GM21381 (cell line): ENCODE results near the gene RAB17.

ENCODE experiments used
- ATAC-seq: cut with Tn5 transposase; IDR thresholded peaks from one replicate; pipeline ENCODE4 v1.9.1; 2021; ENCODE audit warnings: mild to moderate bottlenecking, moderate library complexity; ENCODE audit not compliant: unreplicated experiment

RAB17 gene

DNA sequence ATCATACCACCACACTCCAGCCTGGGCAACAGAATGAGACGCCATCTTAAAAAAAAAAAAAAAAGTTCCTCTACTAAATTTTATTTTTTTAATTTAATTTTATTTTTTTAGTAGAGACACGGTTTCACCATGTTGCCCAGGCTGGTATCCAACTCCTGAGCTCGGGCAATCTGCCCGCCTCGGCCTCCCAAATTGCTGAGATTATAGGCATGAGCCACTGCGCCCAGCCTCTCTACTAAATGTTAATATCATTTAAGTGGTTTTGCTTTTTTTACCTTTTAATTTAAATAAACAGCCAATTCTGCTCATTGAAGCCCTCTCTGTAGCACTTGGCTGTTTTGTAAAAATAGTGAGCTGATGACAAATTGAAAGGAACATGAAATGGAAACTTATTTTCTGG, 9.2 kb downstream of the RAB17 start:
- no peak for ATAC-seq

DNA sequence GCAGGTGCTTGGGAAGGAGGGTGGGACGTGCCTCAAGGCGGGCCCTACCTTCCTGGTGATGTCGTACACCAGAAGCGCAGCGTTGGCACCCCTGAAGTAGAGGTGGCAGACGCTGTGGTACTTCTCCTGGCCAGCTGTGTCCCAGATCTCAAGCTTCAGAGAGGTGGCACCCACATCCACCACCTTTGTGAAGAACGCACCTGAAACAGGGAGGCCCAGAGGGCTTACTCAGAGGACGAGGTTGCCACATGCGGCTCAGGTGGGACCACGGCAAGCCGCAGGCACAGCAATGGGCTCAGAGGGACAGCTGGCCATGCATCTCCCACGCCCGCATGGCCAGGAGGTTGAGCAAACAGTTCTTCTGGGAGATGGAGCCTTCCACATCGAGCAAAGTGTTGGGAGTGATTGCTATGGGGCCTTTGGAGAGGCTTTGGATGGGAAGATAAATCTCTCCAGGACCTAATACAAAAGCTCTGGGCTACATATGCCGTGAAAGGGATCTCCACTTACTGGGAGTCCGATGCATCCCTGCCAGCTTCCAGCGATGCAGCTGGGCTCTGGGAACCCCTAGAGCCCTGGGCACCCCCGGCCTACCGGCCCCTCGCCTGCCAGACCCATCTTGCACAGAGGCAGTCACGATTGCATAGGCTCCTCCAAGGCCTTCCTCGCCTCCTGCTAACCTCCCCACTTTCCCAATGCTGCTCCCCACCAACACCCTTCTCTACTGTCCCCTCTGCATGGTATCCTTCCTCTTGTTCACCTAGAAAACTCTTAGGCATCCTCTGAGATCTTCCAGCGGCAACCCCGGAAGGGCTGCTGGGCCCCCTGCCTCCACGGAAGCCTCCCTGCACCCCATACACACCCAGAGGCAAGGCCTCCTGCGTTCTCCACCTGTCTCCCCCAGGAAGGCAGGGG, 12.3 kb downstream of the RAB17 start:
- no peak for ATAC-seq

DNA sequence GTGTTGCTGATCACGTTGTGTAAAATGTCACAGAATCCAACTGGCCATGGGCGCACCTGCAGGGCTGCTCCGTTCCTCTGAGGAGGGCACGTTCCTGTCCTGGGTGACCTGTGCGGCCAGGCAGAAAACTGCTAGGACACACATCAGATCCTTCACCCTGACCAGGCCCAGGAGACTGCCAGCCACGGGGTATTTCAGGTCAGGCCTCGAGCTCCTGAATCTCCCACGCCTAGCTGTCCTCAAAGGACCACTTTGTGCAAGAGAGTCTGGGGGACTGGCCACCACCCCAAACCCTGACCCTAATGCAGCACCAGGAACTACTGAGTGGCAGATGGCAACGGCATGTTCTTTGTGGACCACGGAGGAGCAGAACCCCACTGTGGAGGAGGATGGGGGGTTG, 13.1 kb downstream of the RAB17 start:
- ATAC-seq, result no peak

DNA sequence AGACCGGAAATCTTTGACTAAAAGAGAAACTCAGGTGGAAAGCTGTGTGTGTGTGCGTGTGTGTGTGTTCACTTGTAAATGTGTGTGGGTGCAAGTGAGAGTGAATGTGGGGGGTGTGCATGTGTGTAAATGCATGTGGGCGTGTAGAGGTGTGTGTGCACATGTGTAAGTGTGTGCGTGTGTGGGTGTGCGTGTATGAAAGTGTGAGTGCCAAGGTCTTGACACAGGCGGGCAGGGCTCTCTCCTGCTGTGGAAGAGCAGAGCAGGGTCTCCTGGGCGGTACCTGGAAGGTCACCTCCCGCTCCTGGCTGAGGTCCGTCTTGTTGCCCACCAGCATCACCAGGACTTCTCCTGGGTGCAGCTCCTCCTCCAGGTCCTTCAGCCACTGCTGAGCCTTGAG, 13.6 kb downstream of the RAB17 start:
- ATAC-seq, result no peak

DNA sequence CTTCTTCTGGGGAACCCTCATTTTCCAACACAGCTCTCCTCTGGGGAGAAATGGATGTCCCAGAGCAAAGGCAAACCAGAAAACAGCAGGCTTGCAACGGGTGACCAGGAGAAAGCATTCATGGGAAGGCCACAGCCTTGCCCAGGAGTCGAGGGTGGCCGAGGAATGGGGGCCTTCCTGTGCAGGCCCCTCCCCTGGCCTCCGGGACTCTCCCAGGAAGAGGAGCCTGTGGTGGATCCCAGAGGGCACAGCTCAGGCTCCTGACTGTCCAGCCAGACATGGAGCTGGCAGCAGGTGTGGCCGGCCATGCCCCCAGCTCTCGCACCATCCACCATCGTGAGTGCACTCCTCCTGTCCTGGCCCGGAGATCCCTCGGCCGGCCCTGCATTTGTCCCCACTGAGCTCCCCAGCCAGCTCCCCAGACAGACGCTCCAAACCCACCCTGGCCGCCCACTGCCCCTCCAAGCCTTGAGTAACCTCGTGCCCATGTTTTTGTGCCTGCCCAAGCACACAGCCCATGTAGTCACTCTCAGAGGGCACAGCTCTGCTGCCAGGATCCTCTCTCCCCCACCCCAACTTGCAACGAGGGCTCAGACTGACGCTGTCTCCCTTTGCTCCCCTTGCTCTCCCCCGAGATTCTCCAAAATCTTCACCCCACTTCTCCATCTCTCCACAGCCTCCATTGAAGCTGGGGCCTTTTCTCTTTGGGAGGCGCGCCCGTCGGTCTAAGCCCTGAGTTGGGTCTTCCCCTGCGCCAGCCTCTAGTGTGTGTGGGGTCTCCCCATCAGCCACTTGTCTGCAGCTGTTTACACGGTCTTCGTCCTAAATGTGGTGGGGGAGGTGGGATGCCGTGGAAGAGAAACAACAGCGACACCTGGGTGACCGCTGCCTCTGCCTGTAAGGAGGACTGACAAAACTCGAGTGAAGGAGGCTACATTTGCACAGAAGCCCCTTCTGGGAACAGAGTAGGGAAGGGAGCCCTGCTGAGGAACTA, 14.4 kb downstream of the RAB17 start:
- ATAC-seq, result no peak

DNA sequence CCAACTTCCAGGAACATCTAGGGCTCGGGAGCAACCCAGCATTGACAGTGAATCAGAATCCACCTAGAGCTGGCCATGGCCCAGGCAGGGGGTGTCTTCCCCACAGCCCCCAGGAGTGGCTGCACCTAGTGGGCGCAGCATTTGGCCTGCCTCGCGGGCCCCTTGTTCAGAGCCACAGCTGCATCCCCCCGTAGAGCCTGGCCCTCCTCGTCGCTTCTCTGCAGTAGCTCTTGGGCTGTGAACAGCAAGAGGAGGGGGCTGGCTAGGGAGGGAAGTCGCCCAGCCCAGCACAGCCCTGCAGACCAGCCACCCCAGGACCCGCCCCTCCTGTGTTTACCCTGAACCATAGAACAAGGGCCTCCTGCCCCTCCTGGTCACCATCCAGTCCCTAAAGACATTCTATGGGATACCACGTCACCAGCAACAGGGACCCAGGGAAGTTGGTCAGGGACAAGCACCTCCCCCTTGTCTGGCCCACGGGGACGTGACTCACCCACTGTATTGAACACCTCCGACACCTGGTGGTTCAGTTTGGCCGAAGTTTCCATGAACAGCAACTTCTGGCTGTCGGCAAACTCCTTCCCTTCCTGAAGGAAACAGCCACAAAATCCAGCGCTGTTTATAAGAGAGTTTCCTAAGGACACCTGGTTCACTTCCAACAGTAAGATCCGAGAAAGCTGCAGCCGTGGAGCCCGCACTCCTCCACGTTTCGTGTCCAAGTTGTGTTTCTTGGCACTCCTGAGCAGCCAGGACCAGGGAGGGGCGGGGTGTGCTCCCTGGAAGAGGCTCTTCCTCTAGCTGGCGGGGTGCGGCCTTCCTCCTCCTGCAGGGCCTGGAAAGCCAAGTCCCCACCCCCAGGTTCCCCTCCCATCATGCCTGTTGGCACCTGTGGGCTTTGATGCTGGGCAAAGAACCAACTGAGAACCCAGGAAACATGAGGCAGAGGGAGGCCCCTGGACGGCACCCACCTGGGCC, 15.4 kb downstream of the RAB17 start:
- ATAC-seq, result no peak

DNA sequence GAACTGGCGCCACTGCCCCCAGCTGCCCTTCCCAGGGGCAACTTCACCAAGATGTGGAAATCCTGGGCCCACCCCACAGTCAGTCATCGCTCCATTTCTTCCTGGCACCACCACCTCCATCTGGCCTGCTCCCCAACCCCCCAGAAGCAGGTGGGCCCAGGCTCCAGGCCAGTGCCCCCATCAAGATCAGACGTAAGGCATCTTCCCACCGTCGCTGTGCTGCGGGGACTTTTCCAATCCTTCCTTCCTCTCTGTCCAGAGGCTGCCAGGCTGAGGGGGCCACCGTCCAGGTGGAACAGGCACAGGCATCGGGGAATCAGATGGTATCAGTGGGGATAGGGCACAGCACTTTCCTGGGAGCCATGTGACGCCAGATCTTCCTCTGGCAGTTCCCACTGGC, 16.1 kb downstream of the RAB17 start:
- ATAC-seq, result no peak

DNA sequence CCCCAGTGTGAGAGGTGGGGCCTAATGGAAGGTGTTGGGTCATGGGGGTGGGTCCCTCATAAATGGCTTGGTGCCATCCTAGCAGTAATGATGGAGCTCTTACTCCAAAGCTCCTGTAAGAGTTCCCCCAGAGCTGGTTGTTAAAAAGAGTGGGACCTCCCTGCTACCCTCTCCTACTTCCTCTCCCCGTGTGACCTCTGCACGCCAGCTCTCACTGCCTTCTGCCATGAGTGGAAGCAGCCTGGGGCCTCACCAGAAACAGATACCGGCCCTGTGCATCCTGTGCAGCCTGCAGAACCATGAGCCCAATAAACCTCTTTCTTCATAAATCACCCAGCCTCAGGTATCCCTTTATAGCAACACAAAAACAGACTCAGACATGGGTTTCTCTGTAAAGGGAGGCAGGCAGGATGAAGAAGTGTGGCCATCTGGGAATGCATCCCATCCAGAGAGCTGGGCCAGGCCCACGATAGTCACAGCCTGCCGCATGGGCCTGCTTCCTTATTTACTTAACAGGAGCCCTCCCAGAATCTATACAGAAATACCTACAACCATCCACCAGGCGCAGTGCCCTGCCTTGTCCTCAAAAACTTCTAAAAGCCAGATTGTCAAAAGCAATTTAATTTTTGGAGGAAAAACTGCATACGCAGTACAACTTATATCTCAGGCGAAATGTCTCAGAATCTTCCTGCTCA, 16.7 kb downstream of the RAB17 start:
- no peak for ATAC-seq

DNA sequence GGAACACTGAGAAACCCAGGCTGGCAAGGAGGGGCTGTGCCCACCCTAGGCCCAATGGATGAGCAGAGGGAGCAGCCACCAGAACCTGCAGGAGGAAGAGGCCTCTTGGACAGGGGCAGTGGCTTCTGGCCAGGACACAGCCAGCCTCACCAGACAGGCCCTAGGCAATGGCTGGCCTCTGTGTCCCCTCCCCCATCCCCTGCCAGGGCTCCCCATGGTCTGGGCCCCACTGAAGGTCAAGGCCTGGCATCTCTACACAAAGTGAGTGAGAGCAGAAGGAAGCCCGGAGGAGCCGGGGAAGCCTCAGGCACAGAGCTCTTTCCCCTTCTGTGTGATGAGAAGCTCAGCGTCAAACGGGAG, 17.8 kb downstream of the RAB17 start:
- ATAC-seq, result no peak

DNA sequence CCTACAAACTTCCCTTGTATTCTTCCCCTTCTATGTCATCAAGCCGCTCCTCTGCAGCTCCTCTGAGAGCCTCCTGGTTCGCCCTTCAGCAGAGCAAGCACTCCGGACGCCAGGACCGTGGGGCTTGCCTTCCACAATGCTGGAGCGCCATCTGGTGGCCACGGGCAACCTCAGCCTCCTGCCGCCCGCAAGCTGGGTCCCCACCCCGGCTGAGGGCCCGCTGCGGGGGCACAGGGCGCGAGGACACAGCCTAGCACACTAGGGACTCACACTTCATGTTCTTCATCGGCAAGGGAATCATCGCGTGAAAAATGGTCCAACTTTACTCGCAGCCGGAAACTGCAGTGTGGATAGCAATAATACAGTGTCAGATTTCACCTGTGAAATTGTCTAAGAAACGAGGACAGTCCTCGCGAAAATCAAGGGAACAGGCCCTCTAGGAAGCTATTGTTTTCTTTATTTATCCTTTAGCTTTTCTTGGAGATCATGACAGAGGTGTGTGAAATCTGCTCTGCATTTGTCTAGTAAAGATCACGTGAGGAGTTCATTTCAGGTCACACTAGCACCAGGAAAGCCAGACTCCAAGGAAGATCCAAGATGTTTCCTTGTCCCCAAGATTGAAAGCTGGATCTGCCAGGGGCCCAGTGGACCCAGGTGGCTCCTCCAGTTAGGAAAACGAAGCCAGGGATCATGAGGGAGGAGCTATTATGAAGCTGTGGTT, 18.4 kb downstream of the RAB17 start:
- peak; percentile 91 for ATAC-seq

DNA sequence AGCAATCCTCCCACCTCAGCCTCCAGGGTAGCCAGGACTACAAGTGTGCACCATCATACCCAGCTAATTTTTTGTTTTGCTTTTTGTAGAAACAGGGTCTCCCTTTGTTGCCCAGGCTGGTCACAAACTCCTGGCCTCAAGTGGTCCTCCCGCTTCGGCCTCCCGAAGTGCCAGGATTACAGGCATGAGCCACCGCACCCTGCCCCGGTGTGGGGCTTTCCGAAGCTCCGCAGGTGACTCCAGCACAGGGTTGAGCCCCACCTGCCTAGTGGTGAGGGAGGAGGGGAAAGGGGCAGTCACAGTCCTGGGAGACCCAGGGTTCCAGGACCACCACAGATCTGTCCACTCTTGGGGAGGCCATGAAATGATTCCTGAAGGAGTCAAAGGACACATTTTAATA, 19.0 kb downstream of the RAB17 start:
- no peak for ATAC-seq

DNA sequence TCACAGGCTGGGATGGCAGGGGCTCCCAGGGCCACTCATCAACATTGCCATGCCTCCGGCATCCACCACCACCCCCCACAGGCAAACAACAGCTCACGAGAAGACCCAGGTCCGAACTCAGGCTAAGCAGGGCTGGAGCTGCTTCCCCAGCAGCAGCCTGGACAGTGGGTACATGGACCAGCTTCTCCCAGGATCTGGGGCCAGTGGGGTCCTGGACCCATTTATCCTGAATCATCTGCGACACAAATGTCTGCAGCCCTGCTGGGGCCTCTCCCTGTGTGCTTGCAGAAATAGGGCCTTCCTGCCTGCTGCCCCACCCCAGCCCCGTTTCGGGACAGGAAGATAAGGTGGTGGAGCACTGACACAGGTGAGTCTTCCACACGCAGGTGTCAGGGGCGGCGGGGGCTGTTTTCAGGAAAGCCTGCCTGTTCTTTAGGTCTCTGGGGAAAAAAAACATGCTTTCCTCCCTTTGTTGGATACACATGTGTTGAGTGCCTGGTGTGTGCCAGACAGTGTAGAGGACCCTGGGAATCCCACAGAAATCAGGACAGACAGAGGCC, 19.7 kb downstream of the RAB17 start:
- no peak for ATAC-seq

DNA sequence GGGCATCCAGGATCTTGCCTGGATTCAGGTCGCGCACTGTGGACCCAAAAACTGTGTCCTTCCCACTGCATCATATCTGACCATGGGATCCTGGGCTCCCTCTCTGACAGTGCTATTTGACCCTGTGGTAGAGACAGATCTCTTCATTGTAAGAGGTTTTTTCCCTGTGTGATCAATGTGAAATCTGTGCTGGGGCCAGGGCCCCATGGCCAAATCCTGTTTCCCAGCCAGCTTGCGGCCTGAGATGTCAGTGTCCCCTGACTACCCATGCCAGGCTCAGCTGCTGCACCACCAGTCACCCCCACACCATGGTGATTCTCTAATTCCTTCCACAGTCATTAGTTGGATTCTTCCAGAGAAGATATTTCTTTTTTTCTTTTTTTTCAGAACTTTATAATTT, 20.6 kb downstream of the RAB17 start:
- ATAC-seq, result no peak

DNA sequence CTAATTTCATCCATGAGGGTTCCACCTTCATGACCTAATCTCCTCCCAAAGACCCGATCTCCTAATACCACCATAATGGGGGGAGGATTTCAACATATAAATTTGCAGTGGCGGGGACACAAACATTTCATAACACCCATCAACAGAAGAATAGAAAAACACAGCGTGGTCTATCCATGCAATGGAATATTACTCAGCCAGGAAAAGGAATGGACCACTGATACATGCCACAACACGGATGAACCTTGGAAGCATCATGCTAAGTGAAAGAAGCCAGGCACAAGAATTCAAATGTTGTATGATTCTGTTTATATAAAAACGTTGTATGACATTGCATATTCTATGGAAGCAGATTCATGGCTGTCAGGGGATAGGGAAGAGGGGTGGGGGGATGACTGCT, 21.5 kb downstream of the RAB17 start:
- ATAC-seq, result no peak

DNA sequence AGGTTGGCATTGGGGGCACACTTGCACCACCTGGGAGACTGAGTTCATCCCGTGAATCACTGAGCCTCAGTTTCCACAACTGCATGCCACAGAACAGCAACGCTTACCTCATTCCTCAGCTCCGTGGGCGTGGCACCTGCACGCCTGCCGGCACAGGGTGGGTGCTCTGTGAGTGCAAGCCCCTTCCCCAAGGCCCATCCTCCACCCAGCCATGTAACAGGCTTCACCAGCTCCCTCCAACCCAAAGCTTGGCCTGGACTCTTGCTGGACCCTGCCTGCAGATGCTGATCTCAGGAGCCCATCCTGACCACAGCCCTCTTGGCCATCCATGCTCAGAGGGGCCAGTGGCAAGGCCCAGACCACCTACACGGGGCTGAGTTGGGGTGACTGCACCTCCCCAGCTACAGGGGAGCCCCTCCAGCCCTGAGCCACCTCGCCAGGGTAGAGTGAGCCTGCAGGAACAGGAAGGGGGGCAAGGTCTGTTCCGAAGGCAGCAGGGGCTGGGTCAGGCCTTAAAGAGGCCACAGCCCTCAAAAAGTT, 22.3 kb downstream of the RAB17 start:
- no peak for ATAC-seq

DNA sequence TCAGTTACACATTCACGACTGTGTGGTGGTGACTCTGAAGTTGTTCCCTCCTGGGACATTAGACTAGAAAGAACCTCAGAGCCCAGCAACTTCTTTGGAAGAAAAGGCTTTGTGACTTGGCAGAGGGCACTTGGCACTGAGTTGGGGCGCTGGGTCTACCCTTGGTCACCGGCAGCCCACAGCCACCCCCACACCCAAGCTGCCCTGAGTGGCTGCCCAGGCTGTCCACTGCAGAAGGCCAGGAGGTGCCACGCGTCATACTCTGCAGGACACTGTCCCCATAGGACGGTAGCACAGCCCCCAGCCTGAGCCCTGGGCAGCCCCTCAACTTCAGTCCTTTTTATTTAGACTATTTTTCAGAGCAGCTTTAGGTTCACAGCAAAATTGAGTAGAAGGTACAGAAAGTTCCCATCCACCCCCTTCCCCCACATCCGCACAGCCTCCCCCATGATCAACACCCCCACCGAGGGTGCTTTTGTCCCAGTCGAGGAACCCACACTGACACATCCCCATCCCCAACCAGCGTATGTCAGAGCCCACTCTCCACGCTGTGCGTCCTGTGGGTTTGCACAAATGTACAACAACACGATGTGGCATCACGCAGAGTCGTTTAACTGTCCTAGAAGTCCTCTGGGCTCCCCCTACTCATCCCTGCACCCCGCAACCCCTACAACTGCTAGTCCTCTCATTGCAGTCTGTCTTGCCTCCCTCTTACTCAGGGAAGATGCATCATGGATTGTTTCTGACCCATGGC, 23.1 kb downstream of the RAB17 start:
- ATAC-seq, result no peak

DNA sequence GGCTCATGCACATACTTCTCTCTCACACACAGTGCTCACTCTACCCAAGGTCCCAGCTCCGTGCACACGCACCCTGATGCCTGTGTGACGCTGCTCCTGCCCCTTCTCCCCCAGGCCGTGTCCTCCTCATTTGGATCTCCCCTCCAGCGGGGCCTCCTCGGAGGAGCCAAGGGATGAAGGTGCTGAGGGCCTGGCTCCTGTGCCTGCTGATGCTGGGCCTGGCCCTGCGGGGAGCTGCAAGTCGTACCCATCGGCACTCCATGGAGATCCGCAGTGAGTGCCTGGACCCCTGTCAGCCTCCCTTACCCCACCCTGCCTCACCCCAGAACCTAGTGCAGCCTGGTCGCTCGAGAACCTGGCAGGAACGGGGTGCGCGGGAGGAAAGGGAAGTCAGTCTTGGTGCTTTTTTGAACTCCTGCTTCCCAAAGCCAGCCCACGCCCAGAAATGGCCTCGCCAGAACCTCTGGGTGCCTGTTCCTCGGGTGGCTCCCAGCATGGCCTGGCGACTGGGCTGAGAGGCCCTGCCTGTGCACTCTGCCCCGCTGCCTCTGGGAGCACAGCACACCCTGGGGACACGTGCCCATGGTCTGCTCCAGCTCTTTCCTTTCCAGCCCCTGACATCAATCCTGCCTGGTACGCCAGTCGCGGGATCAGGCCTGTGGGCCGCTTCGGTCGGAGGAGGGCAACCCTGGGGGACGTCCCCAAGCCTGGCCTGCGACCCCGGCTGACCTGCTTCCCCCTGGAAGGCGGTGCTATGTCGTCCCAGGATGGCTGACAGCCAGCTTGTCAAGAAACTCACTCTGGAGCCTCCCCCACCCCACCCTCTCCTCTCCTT, 23.9 kb downstream of the RAB17 start, which contains the start of gene PRLH:
Gene PRLH, plus strand, starts transcription at position 174 of the 835 bp plus-strand sequence. Its CDS starts 0 bp downstream, at position 174.
- no peak for ATAC-seq
